ENCODE results near the gene ARHGAP30.

ARHGAP30 gene

GRCh38 chr1:160999376-160999775 lies 70.3 kb downstream of the ARHGAP30 start:
- Mint-ChIP-seq H3K4me3 (no peak overlapping the region), H3K9me3 (no peaks in the 10 kb centered on the region), H3K36me3 (ENCODE audit: insufficient read depth) (peaks cover 7% of the 10 kb centered on the region), H3K27ac (no peak overlapping the region), H3K4me1 (ENCODE audit: low read depth in 2 of 2) (peaks cover 7 to 8% of the 10 kb centered on the region in 2 donors), H3K27me3 (no peaks in the 10 kb centered on the region)
- ATAC-seq (replicated peaks) (no peak), DNase-seq (no peak)

DNA sequence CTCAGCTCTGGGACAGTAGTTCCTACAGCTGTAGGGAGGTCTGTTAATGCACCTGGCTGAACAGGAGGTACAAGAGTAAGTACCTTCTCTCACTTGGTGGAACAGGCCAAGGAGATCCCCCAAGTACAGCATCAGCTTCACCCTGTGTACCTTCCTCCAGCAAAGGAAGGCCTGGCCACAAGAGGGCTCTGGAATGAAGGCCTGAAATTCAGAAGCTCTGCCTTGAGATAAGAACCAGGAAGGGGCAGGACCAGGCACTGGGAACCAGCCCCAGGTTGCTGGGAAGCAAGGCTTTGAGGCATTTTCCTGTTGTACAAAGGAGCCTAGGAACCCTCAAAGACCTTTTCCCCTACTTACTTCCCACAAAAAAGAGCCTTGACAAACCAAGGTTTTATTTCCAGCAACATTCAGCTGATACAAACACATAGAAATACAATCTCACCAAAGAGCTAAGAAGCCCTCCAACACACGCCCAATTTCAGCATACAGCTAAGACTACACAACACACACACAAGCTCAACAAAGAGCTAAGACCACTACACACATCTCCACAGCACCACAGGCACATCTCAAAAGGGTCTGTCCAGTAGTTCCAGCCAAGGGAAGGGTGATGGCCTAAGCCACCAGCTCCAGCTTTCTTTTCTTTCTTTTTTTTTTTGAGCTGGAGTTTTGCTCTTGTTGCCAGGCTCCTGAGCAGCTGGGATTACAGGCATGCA lies 72.2 kb downstream of the ARHGAP30 start:
- Mint-ChIP-seq H3K27ac (peak overlapping the region in 1 of 2 donors; percentile 70), H3K36me3 (ENCODE audit: insufficient read depth) (peaks cover 7% of the 10 kb centered on the region), H3K27me3 (no peaks in the 10 kb centered on the region), H3K9me3 (no peaks in the 10 kb centered on the region), H3K4me3 (no peak overlapping the region), H3K4me1 (ENCODE audit: low read depth in 2 of 2) (peaks cover 7 to 8% of the 10 kb centered on the region in 2 donors)
- peak; percentile 18 to 39 (median 20) for DNase-seq
- peak; percentile 73 for ATAC-seq (replicated peaks)
